Stimulated activated naive B cell treated with anti-CD40 and anti-IgM and Interleukin-4, amounts not matched to agents 10 μg/mL and 1 μg/mL and 100 μg/mL, for 72 hours (primary cell): Measurements from ENCODE around the gene DGKG.

Experiments
- ATAC-seq, 2 donors: fragments of 150-1000 bp; cut with Tn5 transposase; replicated peaks; 2 replicates each; pipeline ENCODE4 v1.10.0; 2021; ENCODE audit warnings: moderate library complexity in 1 of 2
- DNase-seq: peaks from one replicate; pipeline ENCODE4 v3.0.0; 2021
- H3K27ac Mint-ChIP-seq: one replicate; pipeline ENCODE4 v1.8.0; 2022; ENCODE audit warnings: mild to moderate bottlenecking, mixed read lengths
- H3K27me3 Mint-ChIP-seq, 2 donors: one replicate each; pipeline ENCODE4 v1.8.0; 2022; ENCODE audit warnings: mixed read lengths in 2 of 2
- H3K36me3 Mint-ChIP-seq, 2 donors: one replicate each; pipeline ENCODE4 v1.8.0; 2022; ENCODE audit warnings: mixed read lengths in 2 of 2, mild to moderate bottlenecking in 1 of 2
- H3K4me1 Mint-ChIP-seq, 2 donors: one replicate each; pipeline ENCODE4 v1.8.0; 2022; ENCODE audit warnings: mixed read lengths in 2 of 2, mild to moderate bottlenecking in 1 of 2
- H3K4me3 Mint-ChIP-seq, 2 donors: one replicate each; pipeline ENCODE4 v1.8.0; 2022; ENCODE audit warnings: mild to moderate bottlenecking in 2 of 2, mixed read lengths in 2 of 2, moderate library complexity in 1 of 2
- H3K9me3 Mint-ChIP-seq, 2 donors: one replicate each; pipeline ENCODE4 v1.8.0; 2022; ENCODE audit warnings: mixed read lengths in 2 of 2, mild to moderate bottlenecking in 1 of 2

DGKG gene

GRCh38 chr3:186361762-186362536 lies at the start of gene DGKG:
TSS of gene DGKG (minus strand) at chr3:186362234. CDS start at chr3:186320459, 41,775 bp downstream.
- peak; percentile 61 for DNase-seq
- Mint-ChIP-seq H3K27ac (peak within 1 kb of the TSS; percentile 68), H3K36me3 (no peaks in the 10 kb centered on the region), H3K4me1 (peaks cover 22 to 36% of the 10 kb centered on the region in 2 donors), H3K9me3 (no peaks in the 10 kb centered on the region), H3K27me3 (peaks cover 43 to 44% of the 10 kb centered on the region in 2 donors), H3K4me3 (peak within 1 kb of the TSS; percentile 79 to 87)
- ATAC-seq, result peak; percentile 86 to 88

GRCh38 chr3:186411089-186411488 lies 49.1 kb upstream of the DGKG start:
- no peaks in the 10 kb centered on the region for H3K36me3 Mint-ChIP-seq
- no peak for ATAC-seq
- peak overlapping the region; percentile 6 for H3K27ac Mint-ChIP-seq
- H3K4me1 Mint-ChIP-seq, result peaks cover 25 to 30% of the 10 kb centered on the region in 2 donors
- H3K4me3 Mint-ChIP-seq, result no peak overlapping the region
- H3K27me3 Mint-ChIP-seq, result peaks cover 7 to 16% of the 10 kb centered on the region in 2 donors
- H3K9me3 Mint-ChIP-seq, result no peaks in the 10 kb centered on the region
- no peak for DNase-seq

- H3K9me3 Mint-ChIP-seq, result peaks cover 0 to under 1% of the 10 kb centered on the region in 2 donors
- H3K36me3 Mint-ChIP-seq, result no peaks in the 10 kb centered on the region
- DNase-seq (no peak), ATAC-seq (no peak)
- H3K4me3 Mint-ChIP-seq, result no peak overlapping the region
- no peaks in the 10 kb centered on the region for H3K27me3 Mint-ChIP-seq
- no peaks in the 10 kb centered on the region for H3K4me1 Mint-ChIP-seq
- no peak overlapping the region for H3K27ac Mint-ChIP-seq
Measured at GRCh38 chr3:186406669-186407635, 44.9 kb upstream of the DGKG start.

GRCh38 chr3:186401556-186401955 lies 39.5 kb upstream of the DGKG start:
- ATAC-seq (no peak), DNase-seq (no peak)
- Mint-ChIP-seq H3K36me3 (no peaks in the 10 kb centered on the region), H3K9me3 (peaks cover 1 to 4% of the 10 kb centered on the region in 2 donors), H3K27ac (no peak overlapping the region), H3K4me3 (no peak overlapping the region), H3K4me1 (peaks cover 0 to 5% of the 10 kb centered on the region in 2 donors), H3K27me3 (peaks cover 4 to 5% of the 10 kb centered on the region in 2 donors)

- Mint-ChIP-seq H3K9me3 (peaks cover 1 to 4% of the 10 kb centered on the region in 2 donors), H3K4me3 (no peak overlapping the region), H3K4me1 (peaks cover 0 to 5% of the 10 kb centered on the region in 2 donors), H3K36me3 (no peaks in the 10 kb centered on the region), H3K27ac (no peak overlapping the region), H3K27me3 (peaks cover 4 to 5% of the 10 kb centered on the region in 2 donors)
- ATAC-seq, result no peak
- DNase-seq, result no peak
Measured at GRCh38 chr3:186400662-186401061, 38.6 kb upstream of the DGKG start.

GRCh38 chr3:186400026-186400425 lies 38.0 kb upstream of the DGKG start:
- DNase-seq (no peak), ATAC-seq (no peak)
- Mint-ChIP-seq H3K27me3 (peaks cover 4 to 5% of the 10 kb centered on the region in 2 donors), H3K36me3 (no peaks in the 10 kb centered on the region), H3K4me3 (no peak overlapping the region), H3K4me1 (peaks cover 0 to 5% of the 10 kb centered on the region in 2 donors), H3K9me3 (peaks cover 1 to 4% of the 10 kb centered on the region in 2 donors), H3K27ac (no peak overlapping the region)

- H3K36me3 Mint-ChIP-seq, result peaks cover 0 to 5% of the 10 kb centered on the region in 2 donors
Measured at GRCh38 chr3:186394566-186395217, 32.7 kb upstream of the DGKG start.

GRCh38 chr3:186386883-186387560 lies 25.0 kb upstream of the DGKG start:
- no peak for DNase-seq
- peaks cover 17 to 28% of the 10 kb centered on the region in 2 donors for H3K4me1 Mint-ChIP-seq
- no peak for ATAC-seq
- peaks cover 0 to 2% of the 10 kb centered on the region in 2 donors for H3K36me3 Mint-ChIP-seq
- no peak overlapping the region for H3K27ac Mint-ChIP-seq
- H3K27me3 Mint-ChIP-seq, result peaks cover 5 to 7% of the 10 kb centered on the region in 2 donors
- H3K4me3 Mint-ChIP-seq, result no peak overlapping the region
- H3K9me3 Mint-ChIP-seq, result peaks cover 0 to 3% of the 10 kb centered on the region in 2 donors

More at GRCh38 chr3:186394566-186395217, 32.7 kb upstream of the DGKG start:
- H3K4me3 Mint-ChIP-seq, result no peak overlapping the region
- DNase-seq (no peak), ATAC-seq (no peak)
- no peak overlapping the region for H3K27ac Mint-ChIP-seq
- H3K4me1 Mint-ChIP-seq, result no peaks in the 10 kb centered on the region
- H3K9me3 Mint-ChIP-seq, result peaks cover 11 to 15% of the 10 kb centered on the region in 2 donors
- no peaks in the 10 kb centered on the region for H3K27me3 Mint-ChIP-seq

- H3K4me1 Mint-ChIP-seq, result peaks cover 19 to 29% of the 10 kb centered on the region in 2 donors
- no peak for ATAC-seq
- peaks cover 5 to 7% of the 10 kb centered on the region in 2 donors for H3K27me3 Mint-ChIP-seq
- H3K4me3 Mint-ChIP-seq, result no peak overlapping the region
- DNase-seq, result no peak
- no peaks in the 10 kb centered on the region for H3K36me3 Mint-ChIP-seq
- peaks cover 0 to 3% of the 10 kb centered on the region in 2 donors for H3K9me3 Mint-ChIP-seq
- H3K27ac Mint-ChIP-seq, result no peak overlapping the region
Measured at GRCh38 chr3:186385856-186386602, 24.0 kb upstream of the DGKG start.

GRCh38 chr3:186383026-186383993 lies 21.3 kb upstream of the DGKG start:
- Mint-ChIP-seq H3K27me3 (peaks cover 7 to 9% of the 10 kb centered on the region in 2 donors), H3K4me3 (no peak overlapping the region), H3K4me1 (peaks cover 21 to 29% of the 10 kb centered on the region in 2 donors), H3K27ac (peak overlapping the region; percentile 15), H3K36me3 (peaks cover under 1 to 4% of the 10 kb centered on the region in 2 donors), H3K9me3 (peaks cover 4 to 7% of the 10 kb centered on the region in 2 donors)
- no peak for DNase-seq
- peak in 1 of 2 donors; percentile 55 for ATAC-seq

- Mint-ChIP-seq H3K4me1 (peaks cover 21 to 29% of the 10 kb centered on the region in 2 donors), H3K27ac (no peak overlapping the region), H3K4me3 (no peak overlapping the region), H3K36me3 (peaks cover 2 to 5% of the 10 kb centered on the region in 2 donors), H3K27me3 (peaks cover 7 to 10% of the 10 kb centered on the region in 2 donors), H3K9me3 (peaks cover 5 to 7% of the 10 kb centered on the region in 2 donors)
- DNase-seq (no peak), ATAC-seq (no peak)
Measured at GRCh38 chr3:186382217-186382885, 20.3 kb upstream of the DGKG start.
